GM21619 (cell line): Measurements from ENCODE around the gene PKP1.

Experiments used
- ATAC-seq: cut with Tn5 transposase; IDR thresholded peaks from one replicate; pipeline ENCODE4 v1.9.1; 2021; ENCODE audit not compliant: unreplicated experiment

Gene PKP1

DNA sequence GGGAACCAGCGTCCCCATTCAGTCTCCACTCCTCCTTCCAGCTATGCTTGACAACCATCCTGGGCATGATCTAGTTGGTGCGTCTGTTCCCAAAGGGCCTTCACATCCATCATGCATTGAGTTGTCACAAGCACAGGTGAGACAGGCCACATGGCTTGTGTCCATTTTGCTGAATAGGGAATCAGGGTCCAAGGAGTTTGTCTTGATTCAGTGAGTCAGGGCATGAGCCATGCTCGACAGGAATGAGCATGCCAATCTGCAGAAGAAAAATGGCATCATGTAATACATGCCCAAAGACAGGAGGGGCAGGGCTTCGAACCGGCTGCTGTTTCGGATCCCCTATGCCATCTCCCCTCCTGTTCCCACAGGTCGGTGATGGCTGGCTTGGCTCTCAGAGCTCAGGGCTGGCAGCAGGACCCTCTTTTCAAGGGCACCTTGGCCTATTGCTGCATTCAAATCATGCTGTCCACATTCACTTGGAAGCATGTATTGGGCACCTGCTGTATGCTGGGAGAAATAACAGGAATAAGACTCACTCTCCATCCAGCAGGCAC is 44.5 kb downstream of the PKP1 start:
- ATAC-seq, result no peak

DNA sequence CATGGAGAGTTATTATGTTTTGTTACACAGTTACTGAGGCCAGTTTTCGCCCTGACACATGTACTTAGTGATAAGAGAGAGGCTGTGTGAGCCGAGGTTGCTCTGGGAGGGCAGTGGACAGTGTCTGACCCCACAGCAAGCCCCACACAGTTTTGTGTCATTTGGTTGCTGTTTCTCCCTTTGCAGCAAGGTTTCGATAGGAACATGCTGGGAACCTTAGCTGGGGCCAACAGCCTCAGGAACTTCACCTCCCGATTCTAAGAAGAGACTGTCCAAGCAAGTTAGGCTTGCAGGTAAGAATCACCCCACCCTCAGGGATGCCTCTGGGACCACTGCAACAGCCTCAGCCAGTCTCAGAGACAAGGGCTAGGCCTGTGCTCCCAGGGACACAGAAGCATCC is 45.3 kb downstream of the PKP1 start:
- ATAC-seq, result no peak

DNA sequence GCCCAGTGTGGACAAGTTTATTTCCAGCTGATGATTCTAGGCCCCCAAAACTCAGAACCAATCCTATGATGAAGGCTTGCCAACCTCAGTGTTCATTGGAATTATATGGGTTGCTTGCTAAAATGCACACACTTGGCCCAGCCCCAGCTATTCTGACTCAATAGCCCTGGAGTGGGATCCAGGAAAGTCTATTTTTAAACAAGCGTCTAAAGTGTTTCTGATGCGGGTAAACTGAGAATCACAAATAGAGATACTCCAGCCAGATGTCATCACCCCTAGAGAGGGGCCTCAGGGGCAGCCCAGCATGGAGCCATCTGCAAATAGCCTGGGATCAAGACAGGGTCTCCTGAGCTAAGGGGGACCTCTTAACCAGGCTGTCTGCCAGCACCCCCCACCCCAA is 46.0 kb downstream of the PKP1 start:
- no peak for ATAC-seq

DNA sequence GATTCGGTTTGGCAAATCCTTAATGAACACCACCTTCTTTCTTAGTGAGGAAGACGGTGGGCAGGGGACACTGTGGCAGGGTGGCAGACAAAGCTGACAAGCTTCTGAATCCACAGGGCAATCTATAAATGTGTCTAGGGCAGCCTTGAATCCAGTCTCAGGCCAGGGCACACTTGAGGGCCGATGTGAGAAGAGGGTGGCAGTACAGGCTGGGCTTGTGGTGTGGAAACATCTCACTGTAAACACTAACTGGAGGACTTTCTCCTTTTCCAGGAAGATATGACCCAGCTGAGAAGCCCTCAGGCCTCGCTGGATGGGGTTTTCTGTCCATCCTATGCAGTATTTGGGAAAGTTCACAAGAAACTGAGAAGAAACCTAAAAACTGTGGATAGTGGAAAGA is 46.5 kb downstream of the PKP1 start:
- no peak for ATAC-seq

DNA sequence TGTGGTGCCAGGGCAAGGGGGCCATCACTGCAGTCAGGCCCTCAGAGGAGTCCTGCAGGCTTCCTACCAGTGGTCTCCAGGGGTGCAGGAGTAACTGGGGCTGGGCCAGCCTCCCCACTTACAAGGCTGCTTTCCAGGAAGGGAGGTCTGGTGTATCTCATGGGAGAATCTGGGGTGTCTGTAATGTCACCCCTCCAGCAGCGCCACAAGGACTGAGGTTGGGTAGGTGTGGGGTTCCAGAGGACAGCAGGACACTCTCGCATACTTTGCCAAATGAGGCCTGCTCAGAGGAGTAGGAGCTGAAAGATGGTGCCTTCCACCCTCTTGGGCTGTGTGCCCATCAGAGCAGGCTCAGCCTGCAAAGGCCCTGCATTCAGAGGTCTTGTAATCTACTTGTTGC is 47.2 kb downstream of the PKP1 start:
- no peak for ATAC-seq

DNA sequence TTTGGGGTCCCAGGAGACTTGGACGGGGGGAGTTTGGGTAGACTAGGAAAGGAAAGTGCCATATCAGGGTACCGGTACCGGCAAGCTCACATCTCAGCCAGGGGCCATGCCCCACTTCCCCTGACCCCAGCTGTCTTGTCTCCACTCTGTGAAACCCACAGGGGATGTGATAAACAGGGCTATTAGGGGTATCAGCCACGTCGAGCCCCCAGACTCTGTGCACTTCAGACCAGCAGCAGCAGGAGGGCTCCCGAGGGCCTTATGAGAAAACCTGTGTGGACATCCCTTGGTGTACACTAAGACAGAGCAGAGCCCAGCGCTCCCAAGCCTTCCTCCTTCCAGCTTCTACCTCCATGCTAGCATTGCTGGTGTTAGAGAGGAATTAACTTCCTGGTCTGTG is 47.9 kb downstream of the PKP1 start:
- ATAC-seq, result no peak

DNA sequence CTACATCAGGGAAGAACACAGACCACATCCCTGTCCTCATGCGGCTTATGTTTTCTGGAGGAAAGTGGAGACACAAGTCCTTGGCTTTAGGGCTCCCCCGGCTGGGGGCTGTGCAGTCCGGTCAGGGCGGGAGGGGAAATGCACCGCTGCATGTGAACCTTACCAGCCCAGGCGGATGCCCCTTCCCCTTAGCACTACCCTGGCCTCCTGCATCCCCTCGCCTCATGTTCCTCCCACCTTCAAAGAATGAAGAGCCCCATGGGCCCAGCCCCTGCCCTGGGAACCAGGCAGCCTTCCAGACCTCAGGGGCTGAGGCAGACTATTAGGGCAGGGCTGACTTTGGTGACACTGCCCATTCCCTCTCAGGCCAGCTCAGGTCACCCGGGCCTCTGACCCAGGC is 48.7 kb downstream of the PKP1 start:
- no peak for ATAC-seq

DNA sequence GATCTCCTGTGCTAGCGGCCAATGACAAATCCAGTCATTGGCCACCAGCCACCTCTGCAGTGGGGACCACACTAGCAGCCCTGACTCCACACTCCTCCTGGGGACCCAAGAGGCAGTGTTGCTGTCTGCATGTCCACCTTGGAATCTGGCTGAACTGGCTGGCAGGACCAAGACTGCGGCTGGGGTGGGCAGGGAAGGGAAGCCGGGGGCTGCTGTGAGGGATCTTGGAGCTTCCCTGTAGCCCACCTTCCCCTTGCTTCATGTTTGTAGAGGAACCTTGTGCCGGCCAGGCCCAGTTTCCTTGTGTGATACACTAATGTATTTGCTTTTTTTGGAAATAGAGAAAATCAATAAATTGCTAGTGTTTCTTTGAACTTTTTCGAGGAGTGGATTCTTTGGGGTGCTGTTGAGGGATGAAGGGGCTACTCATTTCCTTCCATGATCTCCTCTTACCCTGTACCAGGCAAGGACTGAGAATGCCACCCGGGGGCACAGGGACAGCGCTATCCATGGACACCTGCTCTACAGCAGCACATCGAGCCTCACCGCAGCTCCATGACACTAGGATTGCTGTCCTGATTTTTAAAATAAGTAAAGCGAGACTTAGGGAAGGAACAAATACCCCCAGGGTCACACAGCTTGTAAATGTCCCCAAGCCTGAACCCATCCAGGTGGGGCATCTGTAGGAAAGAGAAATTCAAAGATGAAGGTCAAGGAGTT is 49.5 kb downstream of the PKP1 start:
- ATAC-seq, result no peak

DNA sequence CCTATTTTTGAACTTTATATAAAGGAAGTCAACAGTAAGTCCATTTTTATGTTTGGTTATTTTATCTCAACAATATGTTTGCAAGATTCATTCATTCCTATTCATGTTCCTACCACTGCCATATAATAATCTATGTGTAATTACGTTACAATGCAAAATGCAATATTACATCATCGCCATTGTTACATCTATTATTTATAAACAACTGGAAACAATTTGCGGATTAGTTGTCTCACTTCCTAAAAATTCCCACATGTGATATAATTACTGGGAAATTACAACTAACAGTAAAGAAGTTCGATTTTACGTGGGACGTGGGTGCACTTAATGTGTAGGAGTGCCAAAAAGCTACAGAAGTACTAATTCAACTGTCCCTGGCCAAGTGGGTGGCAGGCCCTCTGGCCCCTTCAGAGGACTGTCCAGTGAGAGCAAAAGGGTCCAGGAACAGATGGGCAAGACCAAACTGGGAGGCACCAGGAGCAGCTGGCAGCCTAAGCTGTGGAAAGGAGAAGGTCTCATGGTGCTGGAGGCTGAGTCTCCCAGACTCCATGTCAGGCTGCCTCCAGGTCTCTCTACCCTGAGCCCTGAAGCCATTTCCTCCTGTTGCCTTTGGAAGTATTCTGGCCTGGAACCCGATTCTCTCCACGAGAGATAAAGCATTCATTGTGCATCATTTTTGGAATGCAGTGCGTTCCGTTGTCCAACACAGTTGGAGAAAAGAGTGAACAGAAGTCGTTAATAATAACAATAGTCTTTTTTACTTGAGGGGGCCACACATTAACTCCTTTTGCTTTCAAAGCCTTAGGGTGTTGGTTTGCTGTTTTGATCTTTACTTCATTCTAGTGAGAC is 51.2 kb downstream of the PKP1 start:
- ATAC-seq, result no peak

DNA sequence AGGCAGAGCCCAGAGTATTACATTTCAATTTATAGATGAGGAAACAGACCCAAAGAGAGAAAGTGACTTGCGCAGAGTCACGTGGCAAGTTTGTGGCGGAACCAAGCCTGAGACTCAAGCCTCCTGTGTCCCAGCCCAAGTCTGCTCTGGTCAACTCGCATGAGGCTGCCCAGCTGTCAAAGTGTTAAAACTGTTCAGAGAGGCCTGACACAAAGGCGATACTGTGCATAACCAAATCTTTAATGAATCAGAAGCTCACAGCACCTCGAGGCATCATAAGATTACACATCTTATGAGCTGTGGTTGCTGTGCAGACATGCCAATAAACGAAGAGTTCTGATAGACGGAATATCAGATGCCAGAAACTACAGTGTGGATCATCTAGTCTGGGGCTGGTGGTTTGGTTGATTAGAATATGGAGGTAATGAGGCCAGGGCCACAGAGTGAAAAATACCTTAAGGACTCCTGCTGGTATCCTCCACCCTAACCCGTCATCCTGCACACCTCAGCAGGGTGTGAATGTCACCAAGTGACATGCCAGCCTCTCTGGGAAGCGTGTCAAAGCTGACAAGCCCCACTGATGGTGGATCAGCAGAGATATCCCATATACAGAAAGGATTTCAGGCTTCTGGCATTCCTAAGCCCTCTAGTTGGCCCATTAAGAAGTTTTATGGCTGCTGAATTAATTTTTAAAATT is 52.0 kb downstream of the PKP1 start:
- no peak for ATAC-seq

DNA sequence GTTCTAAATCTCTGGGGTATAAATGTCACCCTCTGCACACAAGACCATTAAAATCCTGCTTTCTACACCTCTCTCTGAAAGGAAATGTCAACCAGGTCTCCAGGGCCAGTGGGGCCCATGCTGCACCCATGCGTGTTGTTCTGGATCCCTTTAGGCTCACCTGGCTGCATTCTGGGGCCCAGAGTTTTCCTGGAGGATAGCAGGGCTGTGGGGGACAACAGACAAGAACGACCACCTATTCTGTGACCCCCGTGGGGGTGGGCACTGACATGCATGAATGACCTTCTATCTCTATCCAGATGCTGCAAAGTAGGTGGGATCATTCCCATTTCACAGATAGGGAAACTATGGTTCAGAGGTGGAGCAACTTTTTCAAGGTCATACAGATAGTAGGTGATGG is 52.6 kb downstream of the PKP1 start:
- ATAC-seq, result no peak

DNA sequence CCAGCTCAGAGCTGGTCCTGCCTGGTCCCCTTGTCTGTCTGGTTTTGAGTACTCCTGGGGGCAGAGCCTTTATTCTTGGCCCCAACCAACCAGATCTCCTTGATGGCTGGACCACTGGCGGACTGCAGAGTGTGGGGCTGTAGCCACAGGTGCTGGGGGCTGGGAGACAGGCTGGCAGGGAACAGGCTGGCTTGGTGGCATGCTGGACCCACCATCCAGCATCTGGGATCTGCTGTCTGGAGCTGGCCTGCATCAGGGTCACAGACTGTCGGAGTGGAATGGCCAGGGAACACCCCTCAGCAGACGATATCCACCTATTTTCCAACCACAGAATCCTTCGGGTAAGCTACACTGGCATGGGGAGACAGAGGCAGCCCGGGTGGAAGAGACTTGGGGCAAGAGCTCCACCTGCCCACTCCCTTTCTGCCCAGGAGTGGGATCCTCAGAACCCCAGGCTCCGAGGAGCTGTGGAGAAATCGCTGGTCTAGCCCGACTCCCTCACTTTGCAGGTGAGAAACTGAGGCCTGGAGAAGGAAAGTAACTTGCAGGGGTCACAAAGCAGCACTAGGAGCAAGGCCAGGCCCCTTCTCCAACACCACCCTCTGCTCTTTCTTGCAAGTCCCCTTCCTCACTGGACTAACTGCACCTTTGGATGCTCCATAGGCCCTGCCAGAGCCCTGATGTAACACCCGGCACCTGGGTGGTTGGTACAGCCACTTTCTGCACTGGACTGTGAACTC is 53.6 kb downstream of the PKP1 start:
- ATAC-seq, result no peak

DNA sequence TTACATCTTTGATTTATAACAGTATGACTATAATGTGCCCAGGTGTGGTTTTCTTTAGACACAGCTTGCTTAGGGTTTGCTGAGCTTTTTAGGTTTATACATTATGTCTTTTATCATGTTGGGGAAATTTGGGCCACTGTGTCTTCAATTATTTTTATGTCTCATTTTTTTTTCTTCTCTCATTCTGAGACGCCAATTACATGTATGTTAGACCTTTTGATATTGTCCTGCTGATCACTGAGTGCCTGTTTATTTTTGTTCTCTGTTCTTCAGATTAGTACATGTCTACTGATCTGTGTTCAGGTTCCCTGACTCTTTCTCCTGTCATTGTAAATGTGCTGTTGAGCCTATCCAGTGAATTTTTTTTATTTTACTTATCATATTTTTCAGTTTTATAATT is 58.1 kb downstream of the PKP1 start:
- ATAC-seq, result no peak

DNA sequence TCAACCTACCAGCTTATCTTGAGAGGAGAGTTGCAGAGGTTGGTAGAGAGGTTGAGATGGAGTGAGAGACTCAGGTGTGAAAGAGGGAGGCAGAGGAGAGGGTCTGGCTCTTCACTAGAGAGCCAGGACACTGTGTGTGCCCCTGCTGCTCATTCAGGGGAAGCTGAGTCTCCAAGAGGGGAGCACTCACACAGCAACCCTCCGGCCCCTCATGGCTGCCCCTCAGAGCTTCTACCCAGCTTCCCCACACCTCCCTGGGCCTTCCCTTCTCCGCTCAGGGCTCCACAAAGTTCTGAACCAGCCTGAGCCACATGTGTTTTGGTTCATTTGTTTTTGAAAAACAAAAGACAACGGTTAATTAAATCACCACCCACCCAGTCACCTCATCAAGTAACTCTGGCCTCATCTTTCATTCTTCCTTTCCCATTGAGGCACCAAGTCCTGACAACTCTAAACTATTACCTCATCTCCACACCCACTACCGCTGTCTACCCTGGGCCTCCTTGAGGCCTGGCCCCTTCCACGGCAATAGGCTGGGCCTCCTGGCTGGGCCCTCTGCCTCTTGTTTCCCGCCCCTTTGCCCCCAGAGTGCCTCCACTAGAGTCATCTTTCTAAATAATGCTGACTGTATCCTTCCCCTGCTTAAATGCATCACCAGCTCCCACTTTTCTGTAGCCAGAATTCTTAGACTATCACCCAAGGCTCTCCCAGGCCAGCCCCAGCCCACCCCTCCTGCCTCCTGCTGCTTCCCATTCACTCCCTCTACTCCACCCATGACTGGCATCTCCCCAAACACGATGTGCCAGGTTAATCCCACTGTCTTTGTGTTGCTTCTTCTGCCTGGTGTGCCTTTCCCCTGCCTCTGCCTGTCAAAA is 61.1 kb downstream of the PKP1 start:
- no peak for ATAC-seq

DNA sequence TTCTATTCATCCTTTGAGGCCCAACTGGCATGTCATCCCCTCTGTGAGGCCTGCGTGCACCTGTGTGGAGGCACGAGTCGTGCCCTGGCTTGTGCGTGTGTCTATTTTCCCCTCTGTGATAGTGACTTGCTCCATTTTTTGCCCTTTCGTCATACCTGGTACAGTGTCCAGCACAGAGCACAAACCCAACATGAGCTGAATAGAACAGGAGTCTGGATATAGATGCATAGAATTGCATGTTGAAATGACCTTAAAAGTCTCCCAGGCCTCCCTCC is 61.7 kb downstream of the PKP1 start:
- ATAC-seq, result no peak

DNA sequence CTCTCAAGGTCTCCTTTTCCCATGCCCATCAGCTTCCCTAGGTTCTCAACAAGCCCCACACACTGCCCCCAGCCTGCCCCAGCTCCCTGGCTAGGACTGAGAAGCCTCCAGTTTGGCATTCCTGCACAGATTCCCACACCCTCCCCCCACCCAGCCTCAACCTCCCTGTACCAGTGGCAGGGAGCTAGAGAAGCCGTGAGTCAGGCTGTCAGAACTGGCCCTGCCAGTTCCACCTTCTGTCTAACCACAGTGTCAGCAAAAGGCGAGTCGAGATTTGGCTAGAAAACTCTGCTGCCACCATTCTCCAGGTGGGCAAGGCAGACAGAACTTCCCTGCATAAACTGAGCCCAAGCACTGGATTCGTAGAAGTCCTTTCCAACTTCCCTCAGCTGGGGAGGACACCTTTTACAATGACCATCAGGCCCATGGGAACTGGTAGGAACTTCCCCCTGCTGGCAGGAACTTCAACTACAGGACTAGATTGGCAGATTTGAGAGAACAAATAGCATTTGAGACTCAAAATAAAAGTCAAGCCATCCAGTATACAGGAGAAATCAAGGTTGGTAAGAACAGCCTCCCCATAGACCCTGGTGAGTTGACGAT is 63.1 kb downstream of the PKP1 start:
- ATAC-seq, result no peak

DNA sequence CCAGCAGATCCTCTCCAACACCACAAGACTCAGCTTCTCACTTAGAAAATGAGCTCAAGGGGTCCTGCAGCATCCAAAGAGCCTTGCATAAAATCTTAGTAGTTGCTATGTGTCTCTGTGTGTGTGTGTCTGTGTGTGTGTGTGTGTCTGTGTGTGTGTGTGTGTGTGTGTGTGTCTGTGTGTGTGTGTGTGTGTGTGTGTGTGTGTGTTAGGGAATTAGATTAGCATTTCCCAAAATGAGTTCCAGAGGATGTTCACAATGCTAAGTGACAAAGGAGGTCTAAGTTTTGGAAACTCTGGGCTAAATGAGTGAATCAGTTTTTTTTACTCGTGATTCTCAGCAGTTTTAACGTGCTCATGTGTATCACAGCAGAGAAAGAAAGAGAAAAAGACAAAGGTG is 63.7 kb downstream of the PKP1 start:
- no peak for ATAC-seq

DNA sequence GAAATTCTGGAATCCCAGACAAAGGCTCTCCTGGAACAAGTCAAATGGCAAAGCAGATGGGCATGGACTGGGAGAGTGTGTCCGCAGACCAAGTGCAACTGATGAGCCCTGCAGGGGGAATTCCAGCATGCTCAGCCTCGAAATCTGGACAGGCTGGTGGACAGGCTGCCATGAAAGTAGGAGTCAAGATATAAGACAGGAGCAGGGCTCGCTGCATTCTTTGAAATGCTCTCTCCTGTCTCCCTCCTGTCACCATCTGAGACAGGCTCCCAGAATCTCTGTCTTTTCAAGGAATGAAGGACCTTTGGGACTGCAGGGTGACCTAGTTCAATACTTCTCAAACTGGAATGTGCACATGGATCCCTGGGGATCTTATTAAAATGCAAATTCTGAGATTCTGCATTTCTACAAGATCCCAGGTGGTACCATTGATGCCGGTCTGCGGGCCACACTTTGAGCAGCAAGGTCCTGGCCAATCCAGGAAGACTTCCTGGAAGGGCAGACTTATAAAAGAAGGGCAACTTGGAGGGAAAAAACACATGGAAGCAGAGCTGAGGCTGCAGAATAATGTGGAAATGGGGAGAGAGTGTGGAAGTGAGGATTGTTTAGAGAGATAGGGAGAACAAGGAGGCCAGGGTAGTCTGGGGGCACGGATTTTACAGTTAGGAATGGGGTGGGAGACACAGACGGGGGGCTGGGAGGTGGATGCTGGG is 64.3 kb downstream of the PKP1 start:
- no peak for ATAC-seq

DNA sequence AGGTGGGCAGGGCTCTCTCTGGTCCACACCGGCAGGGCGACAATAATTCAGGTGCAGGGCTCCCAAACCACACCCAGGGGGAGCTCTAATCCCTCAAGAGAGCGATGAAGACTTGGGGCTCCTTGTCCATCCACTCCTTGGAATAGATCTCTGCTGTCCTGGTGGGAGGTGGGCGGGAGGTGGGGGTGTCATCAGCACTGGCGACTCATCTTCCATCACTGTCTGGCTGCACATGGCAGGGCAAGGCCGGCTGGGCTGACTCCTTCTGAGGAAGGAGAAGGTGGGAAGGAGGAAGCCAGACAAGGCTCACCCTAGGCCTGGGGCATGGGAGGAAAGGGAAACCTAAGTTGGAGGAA is 64.9 kb downstream of the PKP1 start:
- no peak for ATAC-seq
